ENCODE results near the gene RSL1D1. TPM values are rescaled to one million over a fixed set of nuclear protein-coding genes. Genes with fewer than 3 reads are reported as not detected.

The RSL1D1 gene
- polyA plus RNA-seq, 1 donor from 2014 or later = 61.2 TPM

DNA sequence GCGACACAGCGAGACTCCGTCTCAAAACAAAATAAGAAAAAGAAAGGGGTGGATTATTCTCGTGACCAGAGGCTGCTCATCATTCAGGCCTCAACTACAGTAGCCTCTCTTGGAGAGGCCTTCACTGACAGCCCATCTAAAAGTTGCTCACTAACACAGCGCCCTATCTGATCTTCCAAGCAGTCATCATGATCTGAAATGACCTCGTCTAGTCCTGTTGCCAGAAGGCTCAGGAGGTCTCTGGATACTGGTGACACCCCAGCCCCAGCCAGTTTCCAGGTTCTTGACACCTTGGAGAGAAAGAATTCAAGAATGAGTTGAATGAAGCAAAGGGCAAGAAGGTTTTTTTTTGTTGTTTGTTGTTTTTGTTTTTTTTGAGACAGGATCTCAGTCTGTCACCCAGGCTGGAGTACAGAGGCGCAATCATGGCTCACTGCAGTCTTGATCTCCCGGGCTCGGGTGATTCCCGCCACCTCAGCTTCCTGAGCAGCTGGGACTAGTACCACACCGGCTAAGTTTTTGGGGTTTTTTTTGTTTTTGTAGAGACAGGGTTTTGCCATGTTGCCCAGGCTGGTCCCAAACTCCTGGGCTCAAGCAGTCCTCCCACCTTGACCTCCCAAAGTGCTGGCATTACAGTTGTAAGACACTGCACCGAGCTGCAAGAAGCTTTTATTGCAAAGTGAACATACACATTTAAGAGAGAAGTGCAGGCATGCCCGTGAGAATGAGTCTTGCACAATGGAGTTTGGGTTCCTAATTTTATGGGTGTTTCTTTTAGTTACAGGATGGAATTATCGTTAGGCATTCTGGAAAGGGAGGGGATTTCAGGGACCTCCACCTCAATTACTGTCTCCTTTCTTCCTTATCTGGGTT is 51.6 kb downstream of the RSL1D1 start:
- peak overlapping the region; percentile 25 for H3K4me3 ChIP-seq (ENCODE audit: low read length)
- no peaks in the 10 kb centered on the region for H3K36me3 ChIP-seq (ENCODE audit: insufficient read depth, low read length)
- peaks cover 15% of the 10 kb centered on the region for H3K79me2 ChIP-seq (replicated peaks; ENCODE audit: insufficient read depth, low read length)
- H2AFZ ChIP-seq (ENCODE audit: low read depth, low read length) = no peak overlapping the region
- no peaks in the 10 kb centered on the region for H4K20me1 ChIP-seq (ENCODE audit: insufficient read depth)
- H3K9me3 ChIP-seq (ENCODE audit: low read length) = no peaks in the 10 kb centered on the region
- no peaks in the 10 kb centered on the region for H3K27me3 ChIP-seq (ENCODE audit: insufficient read depth, low read depth, low read length)
- H3K9me2 ChIP-seq (ENCODE audit: insufficient read depth, low read length) = no peaks in the 10 kb centered on the region
- H3K4me2 ChIP-seq (ENCODE audit: low read length) = no peak overlapping the region
- H3K27ac ChIP-seq (ENCODE audit: low read length) = no peak overlapping the region
- H3F3A ChIP-seq (ENCODE audit: insufficient read depth, low read length, poor library complexity, severe bottlenecking) = no peaks in the 10 kb centered on the region
- no peak for TF ChIP-seq MXI1 (conservative IDR thresholded peaks at IDR 0.05; ENCODE audit: poor library complexity, severe bottlenecking)
- TF ChIP-seq, protein P1, sequence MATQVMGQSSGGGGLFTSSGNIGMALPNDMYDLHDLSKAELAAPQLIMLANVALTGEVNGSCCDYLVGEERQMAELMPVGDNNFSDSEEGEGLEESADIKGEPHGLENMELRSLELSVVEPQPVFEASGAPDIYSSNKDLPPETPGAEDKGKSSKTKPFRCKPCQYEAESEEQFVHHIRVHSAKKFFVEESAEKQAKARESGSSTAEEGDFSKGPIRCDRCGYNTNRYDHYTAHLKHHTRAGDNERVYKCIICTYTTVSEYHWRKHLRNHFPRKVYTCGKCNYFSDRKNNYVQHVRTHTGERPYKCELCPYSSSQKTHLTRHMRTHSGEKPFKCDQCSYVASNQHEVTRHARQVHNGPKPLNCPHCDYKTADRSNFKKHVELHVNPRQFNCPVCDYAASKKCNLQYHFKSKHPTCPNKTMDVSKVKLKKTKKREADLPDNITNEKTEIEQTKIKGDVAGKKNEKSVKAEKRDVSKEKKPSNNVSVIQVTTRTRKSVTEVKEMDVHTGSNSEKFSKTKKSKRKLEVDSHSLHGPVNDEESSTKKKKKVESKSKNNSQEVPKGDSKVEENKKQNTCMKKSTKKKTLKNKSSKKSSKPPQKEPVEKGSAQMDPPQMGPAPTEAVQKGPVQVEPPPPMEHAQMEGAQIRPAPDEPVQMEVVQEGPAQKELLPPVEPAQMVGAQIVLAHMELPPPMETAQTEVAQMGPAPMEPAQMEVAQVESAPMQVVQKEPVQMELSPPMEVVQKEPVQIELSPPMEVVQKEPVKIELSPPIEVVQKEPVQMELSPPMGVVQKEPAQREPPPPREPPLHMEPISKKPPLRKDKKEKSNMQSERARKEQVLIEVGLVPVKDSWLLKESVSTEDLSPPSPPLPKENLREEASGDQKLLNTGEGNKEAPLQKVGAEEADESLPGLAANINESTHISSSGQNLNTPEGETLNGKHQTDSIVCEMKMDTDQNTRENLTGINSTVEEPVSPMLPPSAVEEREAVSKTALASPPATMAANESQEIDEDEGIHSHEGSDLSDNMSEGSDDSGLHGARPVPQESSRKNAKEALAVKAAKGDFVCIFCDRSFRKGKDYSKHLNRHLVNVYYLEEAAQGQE (IDR thresholded peaks at IDR 0.05; ENCODE audit: borderline replicate concordance) = no peak
- no peak for TF ChIP-seq RAD21 (conservative IDR thresholded peaks at IDR 0.05)
- no peak for TF ChIP-seq POLR2AphosphoS5 (IDR thresholded peaks at IDR 0.05)
- TF ChIP-seq EZH2 (IDR thresholded peaks at IDR 0.05; ENCODE audit: borderline replicate concordance, insufficient read depth, low read length, poor library complexity, severe bottlenecking) = no peak
- TF ChIP-seq, protein P2, sequence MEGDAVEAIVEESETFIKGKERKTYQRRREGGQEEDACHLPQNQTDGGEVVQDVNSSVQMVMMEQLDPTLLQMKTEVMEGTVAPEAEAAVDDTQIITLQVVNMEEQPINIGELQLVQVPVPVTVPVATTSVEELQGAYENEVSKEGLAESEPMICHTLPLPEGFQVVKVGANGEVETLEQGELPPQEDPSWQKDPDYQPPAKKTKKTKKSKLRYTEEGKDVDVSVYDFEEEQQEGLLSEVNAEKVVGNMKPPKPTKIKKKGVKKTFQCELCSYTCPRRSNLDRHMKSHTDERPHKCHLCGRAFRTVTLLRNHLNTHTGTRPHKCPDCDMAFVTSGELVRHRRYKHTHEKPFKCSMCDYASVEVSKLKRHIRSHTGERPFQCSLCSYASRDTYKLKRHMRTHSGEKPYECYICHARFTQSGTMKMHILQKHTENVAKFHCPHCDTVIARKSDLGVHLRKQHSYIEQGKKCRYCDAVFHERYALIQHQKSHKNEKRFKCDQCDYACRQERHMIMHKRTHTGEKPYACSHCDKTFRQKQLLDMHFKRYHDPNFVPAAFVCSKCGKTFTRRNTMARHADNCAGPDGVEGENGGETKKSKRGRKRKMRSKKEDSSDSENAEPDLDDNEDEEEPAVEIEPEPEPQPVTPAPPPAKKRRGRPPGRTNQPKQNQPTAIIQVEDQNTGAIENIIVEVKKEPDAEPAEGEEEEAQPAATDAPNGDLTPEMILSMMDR (IDR thresholded peaks at IDR 0.05; ENCODE audit: poor library complexity, severe bottlenecking) = no peak
- no peak for TF ChIP-seq SMC3 (conservative IDR thresholded peaks at IDR 0.05; ENCODE audit: poor library complexity)
- TF ChIP-seq EP300 (conservative IDR thresholded peaks at IDR 0.05; ENCODE audit: poor library complexity, severe bottlenecking) = no peak
- no peak for TF ChIP-seq TAF1 (IDR thresholded peaks at IDR 0.05; ENCODE audit: low read depth)
- H3K9ac ChIP-seq (ENCODE audit: low read length) = no peak overlapping the region

DNA sequence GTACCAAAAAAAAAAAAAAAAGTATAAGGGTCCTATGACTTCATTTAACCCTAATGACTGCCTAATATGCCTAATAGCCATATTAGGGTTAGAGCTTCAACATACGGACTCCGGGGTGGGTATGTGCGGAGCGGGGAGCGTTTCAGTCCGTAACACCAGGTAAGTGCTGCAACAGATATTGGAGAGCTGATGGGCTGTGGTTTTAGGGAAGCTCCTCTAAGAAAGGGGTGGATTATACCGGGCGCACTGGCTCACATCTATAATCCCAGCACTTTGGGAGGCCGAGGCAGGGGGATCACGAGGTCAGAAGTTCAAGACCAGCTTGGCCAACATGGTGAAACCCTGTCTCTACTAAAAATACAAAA is 52.3 kb downstream of the RSL1D1 start:
- no peak overlapping the region for H3K9ac ChIP-seq (ENCODE audit: low read length)

More for the DNA sequence above, 52.3 kb downstream of the RSL1D1 start:
- Histone ChIP-seq H3K27me3 (ENCODE audit: insufficient read depth, low read depth, low read length) (no peaks in the 10 kb centered on the region), H3K9me2 (ENCODE audit: insufficient read depth, low read length) (no peaks in the 10 kb centered on the region), H3K4me3 (ENCODE audit: low read length) (peak overlapping the region; percentile 72), H3K79me2 (replicated peaks; ENCODE audit: insufficient read depth, low read length) (peaks cover 22% of the 10 kb centered on the region), H3K36me3 (ENCODE audit: insufficient read depth, low read length) (no peaks in the 10 kb centered on the region), H3K9me3 (ENCODE audit: low read length) (no peaks in the 10 kb centered on the region), H3K4me2 (ENCODE audit: low read length) (no peak overlapping the region), H3F3A (ENCODE audit: insufficient read depth, low read length, poor library complexity, severe bottlenecking) (no peaks in the 10 kb centered on the region), H2AFZ (ENCODE audit: low read depth, low read length) (no peak overlapping the region), H3K27ac (ENCODE audit: low read length) (peak overlapping the region; percentile 12), H4K20me1 (ENCODE audit: insufficient read depth) (no peaks in the 10 kb centered on the region)
- TF ChIP-seq, protein P1 (IDR thresholded peaks at IDR 0.05; ENCODE audit: borderline replicate concordance) = no peak
- TF ChIP-seq MXI1 (conservative IDR thresholded peaks at IDR 0.05; ENCODE audit: poor library complexity, severe bottlenecking) (no peak), RAD21 (conservative IDR thresholded peaks at IDR 0.05) (no peak), EP300 (conservative IDR thresholded peaks at IDR 0.05; ENCODE audit: poor library complexity, severe bottlenecking) (no peak), SMC3 (conservative IDR thresholded peaks at IDR 0.05; ENCODE audit: poor library complexity) (no peak), TAF1 (IDR thresholded peaks at IDR 0.05; ENCODE audit: low read depth) (no peak), EZH2 (IDR thresholded peaks at IDR 0.05; ENCODE audit: borderline replicate concordance, insufficient read depth, low read length, poor library complexity, severe bottlenecking) (no peak), POLR2AphosphoS5 (IDR thresholded peaks at IDR 0.05) (no peak)
- TF ChIP-seq, protein P2 (IDR thresholded peaks at IDR 0.05; ENCODE audit: poor library complexity, severe bottlenecking) = no peak
